ENCODE data around the gene BRINP3.

BRINP3 gene

GRCh38 chr1:190376044-190376443 lies 101.6 kb downstream of the BRINP3 start:
- H2BK120ac ChIP-seq (ENCODE audit: low read depth, low read length), result no peak overlapping the region
- H2AFZ ChIP-seq (ENCODE audit: low read depth, low read length), result no peak overlapping the region
- no peak overlapping the region for H4K8ac ChIP-seq (ENCODE audit: low read length)
- WGBS, result no CpG with 5 or more reads among the region's 1 CpG
- no peaks in the 10 kb centered on the region for H3K27me3 ChIP-seq (ENCODE audit: control insufficient read depth in 1 of 2, insufficient read depth in 1 of 2, low read length in 2 of 2)
- H2BK15ac ChIP-seq (ENCODE audit: low read depth, poor library complexity, severe bottlenecking), result no peak overlapping the region
- no peak overlapping the region for H3K27ac ChIP-seq (ENCODE audit: low read length, poor library complexity, severe bottlenecking)
- H3K23ac ChIP-seq (ENCODE audit: low read length in 2 of 2), result no peak overlapping the region
- no peaks in the 10 kb centered on the region for H3K9me3 ChIP-seq (ENCODE audit: control insufficient read depth, low read length)
- H3K4me2 ChIP-seq (ENCODE audit: low read length, poor library complexity, severe bottlenecking), result no peak overlapping the region
- H2AK5ac ChIP-seq (ENCODE audit: low read length, severe bottlenecking), result no peak overlapping the region
- no peak overlapping the region for H4K91ac ChIP-seq (ENCODE audit: low read length)
- no peaks in the 10 kb centered on the region for H3K4me1 ChIP-seq (ENCODE audit: control insufficient read depth, insufficient read depth, low read depth, low read length)
- no peak for DNase-seq
- no peaks in the 10 kb centered on the region for H3K79me1 ChIP-seq (replicated peaks; ENCODE audit: low read length, poor library complexity, severe bottlenecking)
- no peak overlapping the region for H2BK5ac ChIP-seq (ENCODE audit: low read depth, low read length, poor library complexity, severe bottlenecking)
- H3K14ac ChIP-seq (ENCODE audit: low read length in 2 of 2), result no peak overlapping the region
- H2BK12ac ChIP-seq (ENCODE audit: low read length in 2 of 2), result no peak overlapping the region
- no peaks in the 10 kb centered on the region for H3K36me3 ChIP-seq (ENCODE audit: control insufficient read depth in 1 of 2, insufficient read depth in 2 of 2, low read depth in 1 of 2, low read length in 2 of 2)
- no peak overlapping the region for H3K18ac ChIP-seq (ENCODE audit: low read depth in 1 of 2, low read length in 2 of 2)
- no peak overlapping the region for H3K4ac ChIP-seq (ENCODE audit: low read depth in 1 of 2, low read length in 2 of 2)
- H3K4me3 ChIP-seq (ENCODE audit: insufficient read depth in 1 of 2, low read depth in 1 of 2, low read length in 2 of 2), result no peak overlapping the region
- H3K9ac ChIP-seq (ENCODE audit: low read length), result no peak overlapping the region

GRCh38 chr1:190373705-190374336 lies 103.8 kb downstream of the BRINP3 start:
- no peak overlapping the region for H2BK15ac ChIP-seq (ENCODE audit: low read depth, poor library complexity, severe bottlenecking)
- no peak overlapping the region for H3K4me2 ChIP-seq (ENCODE audit: low read length, poor library complexity, severe bottlenecking)
- H2AFZ ChIP-seq (ENCODE audit: low read depth, low read length), result no peak overlapping the region
- H3K18ac ChIP-seq (ENCODE audit: low read depth in 1 of 2, low read length in 2 of 2), result no peak overlapping the region
- WGBS, result no CpG with 5 or more reads among the region's 2 CpGs
- no peak overlapping the region for H3K14ac ChIP-seq (ENCODE audit: low read length in 2 of 2)
- no peaks in the 10 kb centered on the region for H3K9me3 ChIP-seq (ENCODE audit: control insufficient read depth, low read length)
- no peaks in the 10 kb centered on the region for H3K27me3 ChIP-seq (ENCODE audit: control insufficient read depth in 1 of 2, insufficient read depth in 1 of 2, low read length in 2 of 2)
- H4K8ac ChIP-seq (ENCODE audit: low read length), result no peak overlapping the region
- no peak overlapping the region for H2BK120ac ChIP-seq (ENCODE audit: low read depth, low read length)
- no peak overlapping the region for H2AK5ac ChIP-seq (ENCODE audit: low read length, severe bottlenecking)
- no peaks in the 10 kb centered on the region for H3K79me1 ChIP-seq (replicated peaks; ENCODE audit: low read length, poor library complexity, severe bottlenecking)
- H2BK12ac ChIP-seq (ENCODE audit: low read length in 2 of 2), result no peak overlapping the region
- no peak overlapping the region for H3K27ac ChIP-seq (ENCODE audit: low read length, poor library complexity, severe bottlenecking)
- no peak overlapping the region for H3K4me3 ChIP-seq (ENCODE audit: insufficient read depth in 1 of 2, low read depth in 1 of 2, low read length in 2 of 2)
- H3K23ac ChIP-seq (ENCODE audit: low read length in 2 of 2), result no peak overlapping the region
- H3K36me3 ChIP-seq (ENCODE audit: control insufficient read depth in 1 of 2, insufficient read depth in 2 of 2, low read depth in 1 of 2, low read length in 2 of 2), result no peaks in the 10 kb centered on the region
- no peak overlapping the region for H2BK5ac ChIP-seq (ENCODE audit: low read depth, low read length, poor library complexity, severe bottlenecking)
- H3K4ac ChIP-seq (ENCODE audit: low read depth in 1 of 2, low read length in 2 of 2), result no peak overlapping the region
- H3K9ac ChIP-seq (ENCODE audit: low read length), result no peak overlapping the region
- no peaks in the 10 kb centered on the region for H3K4me1 ChIP-seq (ENCODE audit: control insufficient read depth, insufficient read depth, low read depth, low read length)
- no peak overlapping the region for H4K91ac ChIP-seq (ENCODE audit: low read length)
- DNase-seq, result peak; percentile 3

- Histone ChIP-seq H3K36me3 (ENCODE audit: control insufficient read depth in 1 of 2, insufficient read depth in 2 of 2, low read depth in 1 of 2, low read length in 2 of 2) (no peaks in the 10 kb centered on the region), H2BK15ac (ENCODE audit: low read depth, poor library complexity, severe bottlenecking) (no peak overlapping the region), H3K4me3 (ENCODE audit: insufficient read depth in 1 of 2, low read depth in 1 of 2, low read length in 2 of 2) (no peak overlapping the region), H4K91ac (ENCODE audit: low read length) (no peak overlapping the region), H3K4me2 (ENCODE audit: low read length, poor library complexity, severe bottlenecking) (no peak overlapping the region), H3K23ac (ENCODE audit: low read length in 2 of 2) (no peak overlapping the region), H2BK120ac (ENCODE audit: low read depth, low read length) (no peak overlapping the region), H2AK5ac (ENCODE audit: low read length, severe bottlenecking) (no peak overlapping the region), H4K8ac (ENCODE audit: low read length) (no peak overlapping the region), H3K9me3 (ENCODE audit: control insufficient read depth, low read length) (peaks cover 10% of the 10 kb centered on the region), H3K27me3 (ENCODE audit: control insufficient read depth in 1 of 2, insufficient read depth in 1 of 2, low read length in 2 of 2) (no peaks in the 10 kb centered on the region), H3K27ac (ENCODE audit: low read length, poor library complexity, severe bottlenecking) (no peak overlapping the region), H3K18ac (ENCODE audit: low read depth in 1 of 2, low read length in 2 of 2) (no peak overlapping the region), H3K4me1 (ENCODE audit: control insufficient read depth, insufficient read depth, low read depth, low read length) (no peaks in the 10 kb centered on the region), H3K9ac (ENCODE audit: low read length) (no peak overlapping the region), H2BK12ac (ENCODE audit: low read length in 2 of 2) (no peak overlapping the region), H2AFZ (ENCODE audit: low read depth, low read length) (no peak overlapping the region), H2BK5ac (ENCODE audit: low read depth, low read length, poor library complexity, severe bottlenecking) (no peak overlapping the region), H3K79me1 (replicated peaks; ENCODE audit: low read length, poor library complexity, severe bottlenecking) (no peaks in the 10 kb centered on the region), H3K4ac (ENCODE audit: low read depth in 1 of 2, low read length in 2 of 2) (no peak overlapping the region), H3K14ac (ENCODE audit: low read length in 2 of 2) (no peak overlapping the region)
- DNase-seq, result no peak
- WGBS, result 71% methylated on average over 4 of the region's 4 CpGs
Observed at GRCh38 chr1:190367200-190367599, 110.5 kb downstream of the BRINP3 start.

GRCh38 chr1:190365283-190365682 lies 112.4 kb downstream of the BRINP3 start:
- Histone ChIP-seq H4K91ac (ENCODE audit: low read length) (no peak overlapping the region), H4K8ac (ENCODE audit: low read length) (no peak overlapping the region), H3K27ac (ENCODE audit: low read length, poor library complexity, severe bottlenecking) (no peak overlapping the region), H3K36me3 (ENCODE audit: control insufficient read depth in 1 of 2, insufficient read depth in 2 of 2, low read depth in 1 of 2, low read length in 2 of 2) (no peaks in the 10 kb centered on the region), H3K9ac (ENCODE audit: low read length) (no peak overlapping the region), H2BK120ac (ENCODE audit: low read depth, low read length) (no peak overlapping the region), H3K4me2 (ENCODE audit: low read length, poor library complexity, severe bottlenecking) (no peak overlapping the region), H3K4me1 (ENCODE audit: control insufficient read depth, insufficient read depth, low read depth, low read length) (no peaks in the 10 kb centered on the region), H2AK5ac (ENCODE audit: low read length, severe bottlenecking) (no peak overlapping the region), H3K79me1 (replicated peaks; ENCODE audit: low read length, poor library complexity, severe bottlenecking) (no peaks in the 10 kb centered on the region), H3K23ac (ENCODE audit: low read length in 2 of 2) (no peak overlapping the region), H3K4ac (ENCODE audit: low read depth in 1 of 2, low read length in 2 of 2) (no peak overlapping the region), H2BK5ac (ENCODE audit: low read depth, low read length, poor library complexity, severe bottlenecking) (no peak overlapping the region), H3K18ac (ENCODE audit: low read depth in 1 of 2, low read length in 2 of 2) (no peak overlapping the region), H2AFZ (ENCODE audit: low read depth, low read length) (no peak overlapping the region), H2BK15ac (ENCODE audit: low read depth, poor library complexity, severe bottlenecking) (no peak overlapping the region), H3K9me3 (ENCODE audit: control insufficient read depth, low read length) (peaks cover 14% of the 10 kb centered on the region), H3K27me3 (ENCODE audit: control insufficient read depth in 1 of 2, insufficient read depth in 1 of 2, low read length in 2 of 2) (no peaks in the 10 kb centered on the region), H3K14ac (ENCODE audit: low read length in 2 of 2) (no peak overlapping the region), H3K4me3 (ENCODE audit: insufficient read depth in 1 of 2, low read depth in 1 of 2, low read length in 2 of 2) (no peak overlapping the region), H2BK12ac (ENCODE audit: low read length in 2 of 2) (no peak overlapping the region)
- whole genome bisulfite sequencing, result no CpG with 5 or more reads among the region's 1 CpG
- no peak for DNase-seq
